Activated CD4-positive, alpha-beta T cell treated with anti-CD3 and anti-CD28 coated beads for 36 hours (primary cell): ENCODE results near the gene PRKAA2. TPM values are rescaled to one million over a fixed set of nuclear protein-coding genes. Genes with fewer than 3 reads are reported as not detected.
A peak's percentile ranks its signal among the peaks of the same experiment; 100 is the strongest.

Experiments
- ATAC-seq: fragments of 200-7000 bp; cut with Tn5 transposase; one replicate; pipeline ENCODE4 v1.10.0; 2021; ENCODE audit warnings: mild to moderate bottlenecking, moderate library complexity
- CTCF ChIA-PET: fragments of 350-600 bp; sonication (Branson Sonifier 250); formaldehyde crosslinking; loops from one replicate; lab custom pipeline; 2021; ENCODE audit warnings: antibody characterized with exemption; lab: Charles Lee
- POLR2A ChIA-PET: fragments of 350-600 bp; sonication (Branson Sonifier 250); formaldehyde crosslinking; loops from one replicate; lab custom pipeline; 2021; ENCODE audit warnings: antibody characterized with exemption, inconsistent platforms; lab: Charles Lee
- DNase-seq: peaks from one replicate; pipeline ENCODE4 v3.0.0-alpha.2; 2020
- H3K27ac Mint-ChIP-seq: one replicate; pipeline ENCODE4 v1.8.0; 2021; ENCODE audit warnings: mixed read lengths
- H3K27me3 Mint-ChIP-seq: one replicate; pipeline ENCODE4 v1.8.0; 2021; ENCODE audit warnings: mixed read lengths
- H3K36me3 Mint-ChIP-seq: one replicate; pipeline ENCODE4 v1.8.0; 2021; ENCODE audit warnings: low read depth, mixed read lengths
- H3K4me1 Mint-ChIP-seq: one replicate; pipeline ENCODE4 v1.8.0; 2021; ENCODE audit warnings: mixed read lengths
- H3K4me3 Mint-ChIP-seq: one replicate; pipeline ENCODE4 v1.8.0; 2021; ENCODE audit warnings: mild to moderate bottlenecking, moderate library complexity, mixed read lengths
- H3K9me3 Mint-ChIP-seq: one replicate; pipeline ENCODE4 v1.8.0; 2021; ENCODE audit warnings: low read depth, mixed read lengths
- intact Hi-C, 2 experiments: fragments of 100-400 bp; cut with DNase I in 1 of 2; cut with micrococcal nuclease in 1 of 2; formaldehyde crosslinking; loops; one replicate each; pipeline versions ENCODE4 v1.14.2 to v1.15.1; 2022 to 2024; cut with DNase I, micrococcal nuclease
- total RNA-seq, 2 experiments: library from RNA; stranded (reverse); gene quantifications; one replicate each; pipeline ENCODE4 v1.2.3, GENCODE V29; 2021

The PRKAA2 gene
- total RNA-seq, 2 experiments from 2014 or later: 0.02 TPM; not detected in 1

DNA sequence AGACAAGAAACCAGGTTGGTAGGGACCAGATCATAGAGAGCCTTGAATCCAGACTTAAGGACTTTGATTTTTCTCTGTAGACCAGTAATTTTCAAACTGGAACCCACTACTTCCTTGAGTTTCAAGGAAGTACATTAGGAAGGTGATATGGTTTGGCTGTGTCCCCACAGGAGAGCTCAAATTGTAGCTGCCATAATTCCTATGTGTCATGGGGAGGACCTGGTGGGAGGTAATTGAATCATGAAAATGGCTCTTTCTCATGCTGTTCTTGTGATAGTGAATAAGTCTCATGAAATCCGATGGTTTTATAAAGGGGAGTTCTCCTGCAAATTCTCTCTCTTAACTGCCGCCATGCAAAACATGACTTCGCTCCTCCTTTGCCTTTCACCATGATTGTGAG lies 10.1 kb upstream of the PRKAA2 start:
- DNase-seq (no peak), ATAC-seq (no peak)
- intact Hi-C loops: no loop called here
- Mint-ChIP-seq H3K4me1 (no peaks in the 10 kb centered on the region), H3K4me3 (no peak overlapping the region), H3K27ac (no peak overlapping the region), H3K9me3 (no peaks in the 10 kb centered on the region), H3K36me3 (no peaks in the 10 kb centered on the region), H3K27me3 (peaks cover 8% of the 10 kb centered on the region)
- ChIA-PET CTCF (no interaction called here), POLR2A (no interaction called here)

DNA sequence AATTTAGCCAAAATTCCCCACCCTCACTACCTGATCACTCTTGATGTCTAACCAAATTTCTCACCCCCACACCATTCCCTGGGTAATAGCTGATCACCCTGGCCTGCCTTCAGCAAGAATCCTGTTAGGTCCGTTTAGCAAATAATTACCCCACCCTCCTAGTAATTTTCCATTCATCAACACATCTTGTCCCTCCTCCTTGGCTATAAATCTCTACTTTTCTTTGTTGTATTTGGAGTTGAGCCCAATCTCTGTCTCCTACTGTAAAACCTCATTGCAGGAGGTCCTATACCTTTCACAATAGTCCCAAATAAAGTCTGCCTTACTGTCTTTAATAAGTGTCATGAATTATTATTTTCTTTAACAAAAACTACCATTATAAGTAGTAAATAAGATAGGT lies 6.9 kb upstream of the PRKAA2 start:
- intact Hi-C loops: no loop called here
- CTCF ChIA-PET: no interaction called here
- H3K4me1 Mint-ChIP-seq: no peaks in the 10 kb centered on the region
- ATAC-seq: no peak
- no peak overlapping the region for H3K4me3 Mint-ChIP-seq
- no peaks in the 10 kb centered on the region for H3K9me3 Mint-ChIP-seq
- no peak overlapping the region for H3K27ac Mint-ChIP-seq
- peaks cover 12% of the 10 kb centered on the region for H3K27me3 Mint-ChIP-seq
- POLR2A ChIA-PET: no interaction called here
- no peaks in the 10 kb centered on the region for H3K36me3 Mint-ChIP-seq
- no peak for DNase-seq

DNA sequence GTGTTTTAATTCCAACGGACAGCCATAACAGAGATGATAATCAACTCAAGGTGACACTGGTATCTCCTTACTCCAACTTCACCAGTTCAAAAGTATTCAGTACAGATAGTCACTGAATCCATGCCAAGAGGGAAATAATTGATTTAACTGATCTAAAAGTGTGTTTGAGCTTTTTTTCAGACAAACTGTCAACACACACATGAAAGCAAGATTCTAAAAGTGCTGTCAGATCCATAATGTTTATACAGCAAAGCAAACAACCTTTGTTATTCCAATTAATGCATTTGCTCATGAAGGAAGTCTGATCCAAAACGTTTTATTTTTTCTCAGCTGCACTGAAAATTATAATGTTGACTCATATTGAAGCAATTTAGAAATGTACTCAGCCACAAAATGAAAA lies 5.9 kb upstream of the PRKAA2 start:
- Mint-ChIP-seq H3K27ac (no peak overlapping the region), H3K4me3 (no peak overlapping the region)
- POLR2A ChIA-PET: no interaction called here

DNA sequence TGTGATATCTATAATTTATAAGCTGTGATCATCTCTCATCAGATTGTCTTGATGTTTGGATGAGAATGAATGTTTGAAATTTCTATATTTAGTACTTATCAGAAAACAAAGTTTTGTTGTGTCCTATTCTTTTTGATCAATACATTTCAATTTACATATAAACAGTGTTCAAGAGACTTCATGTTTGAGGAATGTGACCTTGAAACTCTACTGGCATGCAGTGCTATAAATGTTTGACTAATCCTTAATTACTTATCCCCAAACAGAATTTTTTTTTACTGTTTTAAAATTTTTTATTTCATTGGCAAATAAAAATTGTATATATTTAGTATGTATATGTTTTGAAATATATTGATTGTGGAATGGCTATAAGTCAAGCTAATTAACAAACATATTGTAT lies 1.5 kb upstream of the PRKAA2 start:
- POLR2A ChIA-PET: no interaction called here
- Mint-ChIP-seq H3K36me3 (peaks cover 2% of the 10 kb centered on the region), H3K4me1 (peaks cover 6% of the 10 kb centered on the region), H3K27me3 (peaks cover 42% of the 10 kb centered on the region), H3K9me3 (peaks cover 1% of the 10 kb centered on the region), H3K27ac (no peak overlapping the region), H3K4me3 (no peak overlapping the region)
- ATAC-seq (no peak), DNase-seq (no peak)
- CTCF ChIA-PET: interaction anchor here (0.7 to 1.1 kb wide), 2 partner anchors 44 to 166 kb away, joined by 3 read pairs; no protein-coding TSS in a partner anchor
- intact Hi-C loops: no loop called here

More for the DNA sequence above, 5.9 kb upstream of the PRKAA2 start:
- H3K4me1 Mint-ChIP-seq: peaks cover 1% of the 10 kb centered on the region
- no peaks in the 10 kb centered on the region for H3K9me3 Mint-ChIP-seq
- H3K27me3 Mint-ChIP-seq: peaks cover 17% of the 10 kb centered on the region
- no peaks in the 10 kb centered on the region for H3K36me3 Mint-ChIP-seq
- intact Hi-C loops: no loop called here
- CTCF ChIA-PET: no interaction called here
- ATAC-seq: no peak
- DNase-seq: no peak

DNA sequence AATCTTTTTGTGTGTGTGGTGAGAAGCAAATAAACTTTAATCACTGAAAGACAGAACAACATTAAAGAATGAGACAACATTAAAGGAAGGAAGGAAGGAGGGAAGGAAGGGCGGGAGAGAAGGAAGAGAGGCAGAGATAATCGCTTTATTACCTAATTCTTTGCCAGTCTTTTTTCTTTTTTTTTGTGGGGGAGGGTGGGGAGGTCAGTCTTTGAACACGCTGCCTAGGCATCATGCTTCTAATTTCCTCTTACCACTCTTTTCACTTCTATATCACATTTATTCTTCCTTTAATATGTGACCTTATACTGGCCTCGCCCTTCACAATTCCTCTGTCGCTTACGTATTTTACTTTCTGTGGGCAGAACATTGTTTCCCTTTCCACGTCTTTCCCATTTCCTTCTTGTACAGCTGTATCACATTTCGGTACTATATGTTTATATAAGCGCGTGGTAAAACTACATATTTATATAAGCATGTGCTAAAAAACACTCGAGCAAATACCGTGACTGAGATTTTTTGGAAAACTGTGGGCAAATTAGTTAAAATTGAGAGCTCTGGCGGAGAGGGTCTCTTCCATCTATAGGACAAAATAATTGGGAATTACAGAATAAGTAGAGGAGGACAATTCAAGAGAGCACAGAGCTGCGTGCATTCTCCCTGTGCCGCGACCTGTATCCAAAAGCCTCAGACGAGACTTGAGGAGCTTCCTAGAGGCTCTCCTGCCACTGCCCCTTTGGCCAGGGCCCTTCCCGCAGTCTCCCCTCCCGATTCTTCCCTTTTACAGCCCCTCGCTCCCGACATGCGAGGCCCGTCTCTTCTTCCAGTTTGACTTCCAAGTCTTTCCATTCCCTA lies 823 bp upstream of the PRKAA2 start:
- peaks cover 1% of the 10 kb centered on the region for H3K9me3 Mint-ChIP-seq
- peaks cover 2% of the 10 kb centered on the region for H3K36me3 Mint-ChIP-seq
- ChIA-PET POLR2A (no interaction called here), CTCF (interaction anchor here (0.7 to 1.1 kb wide), 2 partner anchors 45 to 167 kb away, joined by 3 read pairs; no protein-coding TSS in a partner anchor)
- H3K4me3 Mint-ChIP-seq: peak overlapping the region; percentile 3
- no peak overlapping the region for H3K27ac Mint-ChIP-seq
- peaks cover 6% of the 10 kb centered on the region for H3K4me1 Mint-ChIP-seq
- intact Hi-C loops: no loop called here
- no peak for DNase-seq
- no peak for ATAC-seq
- peaks cover 46% of the 10 kb centered on the region for H3K27me3 Mint-ChIP-seq

DNA sequence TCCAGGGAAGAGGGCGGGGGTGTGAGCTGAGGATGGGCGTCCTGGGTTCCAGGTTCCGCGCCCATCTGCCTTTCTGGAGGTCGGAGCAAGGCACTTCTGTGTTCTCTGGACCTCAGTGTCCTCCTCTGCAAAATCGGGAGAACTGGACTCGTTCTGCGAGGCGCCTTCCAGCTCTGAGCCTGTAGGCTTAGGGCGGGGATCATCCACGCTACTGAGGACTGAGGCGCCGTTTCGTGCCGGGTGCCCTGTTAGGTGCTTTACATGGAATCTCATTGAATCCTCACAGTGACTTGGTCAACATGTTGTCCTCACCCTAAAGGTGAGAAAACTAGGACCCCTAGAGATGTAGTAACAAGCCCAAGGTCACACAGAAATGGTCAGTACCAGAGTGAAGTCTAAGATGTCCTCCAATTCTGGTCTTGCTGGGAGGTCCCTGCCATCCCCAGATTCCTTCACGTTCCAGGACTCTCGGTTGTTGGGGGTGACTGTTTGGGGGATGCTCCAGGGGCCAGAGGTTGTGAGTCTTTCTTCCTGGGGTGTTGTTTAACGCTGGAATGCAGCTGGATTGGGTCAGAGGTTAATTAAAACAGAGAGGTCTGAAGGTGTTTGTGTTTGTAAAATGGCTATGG lies 677 bp downstream of the PRKAA2 start:
- Mint-ChIP-seq H3K4me1 (peaks cover 6% of the 10 kb centered on the region), H3K27me3 (peaks cover 44% of the 10 kb centered on the region), H3K36me3 (peaks cover 2% of the 10 kb centered on the region), H3K4me3 (peak overlapping the region; percentile 3), H3K27ac (no peak overlapping the region), H3K9me3 (peaks cover 1% of the 10 kb centered on the region)
- intact Hi-C loops: no loop called here
- ChIA-PET POLR2A (no interaction called here), CTCF (no interaction called here)
- ATAC-seq (no peak), DNase-seq (no peak)

DNA sequence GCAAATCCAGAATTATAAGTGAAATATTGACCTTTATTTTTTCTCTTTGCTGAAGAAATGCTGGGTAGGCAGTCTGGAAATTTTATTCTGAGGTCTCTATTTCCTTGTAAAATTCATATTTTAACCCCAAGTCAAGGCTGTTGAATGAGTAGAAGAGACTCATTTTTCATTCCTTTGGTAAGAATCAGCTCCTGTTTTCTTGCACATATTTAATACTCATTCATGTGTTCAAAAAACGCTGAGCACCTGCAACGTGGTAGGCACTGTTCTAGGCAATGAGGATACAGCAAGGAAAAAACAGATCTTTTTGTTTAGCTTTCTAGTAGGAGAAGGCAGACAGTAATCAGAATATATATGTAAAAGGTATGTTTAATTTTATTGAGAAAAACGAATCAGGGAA lies 1.5 kb downstream of the PRKAA2 start:
- peaks cover 1% of the 10 kb centered on the region for H3K9me3 Mint-ChIP-seq

DNA sequence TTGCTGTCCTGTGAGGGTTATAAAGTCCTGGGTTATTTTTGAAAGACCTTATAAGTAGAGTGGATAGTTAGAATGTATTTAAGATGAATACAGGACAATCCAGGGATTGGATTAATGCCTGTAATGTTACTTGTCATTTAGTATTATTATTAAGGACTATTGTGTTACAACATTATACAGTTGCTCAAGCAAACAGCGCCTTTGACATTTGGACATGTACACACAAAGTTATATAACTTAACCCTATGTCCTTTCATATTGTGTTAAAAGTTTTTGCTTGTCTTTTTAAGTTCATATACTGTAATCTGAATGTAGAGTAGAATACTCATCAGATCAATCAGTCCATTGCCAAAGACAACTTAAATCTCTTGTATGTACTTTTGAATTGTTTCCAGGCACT lies 2.0 kb downstream of the PRKAA2 start:
- intact Hi-C loops: no loop called here
- Mint-ChIP-seq H3K36me3 (peaks cover 2% of the 10 kb centered on the region), H3K27me3 (peaks cover 44% of the 10 kb centered on the region), H3K9me3 (peaks cover 1% of the 10 kb centered on the region), H3K4me3 (no peak overlapping the region), H3K27ac (no peak overlapping the region), H3K4me1 (peaks cover 6% of the 10 kb centered on the region)
- ChIA-PET POLR2A (no interaction called here), CTCF (no interaction called here)
- DNase-seq (no peak), ATAC-seq (no peak)

More for the DNA sequence above, 1.5 kb downstream of the PRKAA2 start:
- DNase-seq (no peak), ATAC-seq (no peak)
- Mint-ChIP-seq H3K4me3 (no peak overlapping the region), H3K4me1 (peaks cover 6% of the 10 kb centered on the region), H3K27ac (no peak overlapping the region), H3K27me3 (peaks cover 44% of the 10 kb centered on the region), H3K36me3 (peaks cover 2% of the 10 kb centered on the region)
- ChIA-PET CTCF (no interaction called here), POLR2A (no interaction called here)
- intact Hi-C loops: no loop called here

DNA sequence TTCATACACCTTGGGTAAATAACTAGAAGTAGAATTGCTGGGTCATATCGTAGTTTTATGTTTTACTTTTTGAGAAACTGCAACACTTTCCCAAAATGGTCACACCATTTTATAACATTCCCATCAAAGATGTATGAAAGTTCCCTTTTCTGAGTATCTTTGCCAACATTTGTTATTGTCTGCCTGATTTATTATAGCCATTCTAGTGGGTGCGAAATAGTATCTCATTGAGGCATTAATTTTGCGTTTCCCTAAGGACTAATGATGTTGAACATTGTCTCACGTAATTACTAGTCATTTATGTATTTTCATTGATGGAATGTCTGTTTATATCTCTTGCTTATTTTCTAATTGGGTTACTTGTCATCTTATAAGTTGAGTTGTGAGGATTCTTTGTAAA lies 3.4 kb downstream of the PRKAA2 start:
- ATAC-seq (no peak), DNase-seq (no peak)
- intact Hi-C loops: no loop called here
- Mint-ChIP-seq H3K36me3 (peaks cover 2% of the 10 kb centered on the region), H3K4me3 (no peak overlapping the region), H3K9me3 (peaks cover 1% of the 10 kb centered on the region), H3K27ac (no peak overlapping the region), H3K27me3 (peaks cover 38% of the 10 kb centered on the region), H3K4me1 (peaks cover 6% of the 10 kb centered on the region)
- POLR2A ChIA-PET: no interaction called here
- CTCF ChIA-PET: no interaction called here

DNA sequence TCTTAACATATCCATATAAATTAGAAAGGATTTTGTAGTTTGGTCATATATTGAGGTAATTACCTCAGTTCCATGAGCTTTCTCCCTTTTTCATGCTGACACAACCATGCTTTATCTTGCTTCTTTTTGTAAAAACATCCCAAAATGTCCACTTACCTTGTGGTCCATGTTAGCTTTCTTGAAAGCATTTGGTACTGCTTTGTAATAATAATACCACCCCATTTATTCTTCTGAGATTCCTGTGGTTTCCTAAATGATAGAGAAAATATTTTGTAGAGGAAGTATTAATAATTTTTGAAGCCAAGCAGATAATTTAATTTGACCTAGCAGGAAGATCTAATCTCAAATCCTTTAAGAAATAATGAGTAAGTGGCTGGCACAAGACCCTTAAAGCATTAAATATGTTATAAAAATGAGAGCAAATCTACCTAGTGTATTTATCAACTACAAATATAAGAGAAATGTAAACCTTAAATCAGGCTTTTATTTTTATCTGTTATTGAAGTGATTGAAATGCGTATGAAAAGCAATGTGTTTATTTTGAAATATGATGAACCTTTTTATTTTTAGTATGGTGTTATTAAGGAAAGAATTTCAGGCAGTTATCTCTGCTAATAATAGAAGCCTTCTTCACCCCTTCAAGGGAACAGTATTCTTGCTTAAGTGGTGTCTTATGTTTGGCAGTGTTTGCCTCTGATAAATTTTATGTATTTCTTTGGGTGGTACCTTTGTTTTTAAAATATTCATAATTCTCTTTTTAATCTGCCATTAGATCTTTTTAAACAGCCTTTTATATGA lies 9.2 kb downstream of the PRKAA2 start:
- H3K9me3 Mint-ChIP-seq: peaks cover 17% of the 10 kb centered on the region
- POLR2A ChIA-PET: no interaction called here
- no peak for ATAC-seq
- CTCF ChIA-PET: interaction anchor here (0.6 to 1.1 kb wide), 2 partner anchors 69 to 1355 kb away, joined by 3 read pairs; no protein-coding TSS in a partner anchor
- H3K36me3 Mint-ChIP-seq: no peaks in the 10 kb centered on the region
- H3K4me3 Mint-ChIP-seq: no peak overlapping the region
- peaks cover 3% of the 10 kb centered on the region for H3K27me3 Mint-ChIP-seq
- H3K4me1 Mint-ChIP-seq: no peaks in the 10 kb centered on the region
- no peak overlapping the region for H3K27ac Mint-ChIP-seq
- intact Hi-C loops: no loop called here
- DNase-seq: no peak

DNA sequence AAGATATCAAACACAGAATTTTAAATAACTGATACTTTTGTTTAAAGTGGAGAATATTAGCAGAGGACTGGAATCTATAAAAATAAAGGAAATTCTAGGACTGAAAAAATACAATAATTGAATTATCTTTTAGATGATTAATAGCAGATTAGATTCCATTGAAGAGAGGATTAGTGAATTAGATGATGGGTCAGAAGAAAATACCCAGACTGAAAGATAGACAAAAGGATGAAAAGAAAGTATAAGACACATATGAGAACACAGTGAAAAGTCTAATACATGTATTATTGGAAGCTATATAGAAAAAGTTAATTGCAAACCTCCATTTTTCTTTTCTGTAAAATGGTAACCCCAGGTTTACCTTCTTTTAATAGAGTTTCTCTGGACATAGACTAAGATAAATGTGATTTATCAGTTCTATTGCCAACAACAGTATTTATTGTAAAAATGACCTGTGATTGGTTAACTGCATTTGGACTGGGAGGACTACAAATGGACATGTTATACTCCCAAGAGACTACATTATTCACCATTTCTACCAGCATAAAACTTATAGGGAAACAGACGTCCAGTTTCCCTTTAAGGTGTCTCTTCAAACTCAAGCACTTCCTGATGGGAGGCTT lies 11.0 kb downstream of the PRKAA2 start:
- Mint-ChIP-seq H3K4me1 (no peaks in the 10 kb centered on the region), H3K27ac (no peak overlapping the region), H3K4me3 (no peak overlapping the region), H3K27me3 (peaks cover 3% of the 10 kb centered on the region), H3K36me3 (no peaks in the 10 kb centered on the region), H3K9me3 (peaks cover 17% of the 10 kb centered on the region)
- ATAC-seq (no peak), DNase-seq (no peak)
- intact Hi-C loops: no loop called here
- CTCF ChIA-PET: no interaction called here
- POLR2A ChIA-PET: no interaction called here
